NAMALWA (cell line): ENCODE results near the gene LRRTM4.
"Not testable (repeated sequence)": the region's sequence is repeated elsewhere in the genome, so short reads cannot be mapped to it uniquely, and the experiment has no call there.

Experiments used
- DNase-seq: peaks from one replicate; pipeline ENCODE4 v3.0.0-alpha.2; 2015; ENCODE audit warnings: low spot score

Gene LRRTM4

DNA sequence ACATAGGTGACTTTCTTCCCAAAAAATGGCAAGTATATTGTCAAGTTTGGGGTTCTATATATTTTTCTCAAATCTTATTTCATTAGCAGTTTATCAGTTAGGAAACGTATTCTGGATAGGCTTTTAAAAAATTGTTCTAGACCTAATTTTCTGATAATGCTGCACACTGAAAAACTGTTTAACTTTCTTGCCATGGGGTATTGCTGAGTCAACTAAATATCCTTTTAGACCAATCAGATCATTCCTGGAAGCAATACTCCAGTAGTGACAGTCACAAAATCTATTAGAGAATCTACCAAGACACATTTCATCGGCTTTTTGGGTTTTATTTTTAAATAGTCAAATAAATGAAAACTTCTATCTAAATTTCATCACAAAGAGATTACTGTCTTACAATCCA, 440.6 kb downstream of the LRRTM4 start:
- no peak for DNase-seq

DNA sequence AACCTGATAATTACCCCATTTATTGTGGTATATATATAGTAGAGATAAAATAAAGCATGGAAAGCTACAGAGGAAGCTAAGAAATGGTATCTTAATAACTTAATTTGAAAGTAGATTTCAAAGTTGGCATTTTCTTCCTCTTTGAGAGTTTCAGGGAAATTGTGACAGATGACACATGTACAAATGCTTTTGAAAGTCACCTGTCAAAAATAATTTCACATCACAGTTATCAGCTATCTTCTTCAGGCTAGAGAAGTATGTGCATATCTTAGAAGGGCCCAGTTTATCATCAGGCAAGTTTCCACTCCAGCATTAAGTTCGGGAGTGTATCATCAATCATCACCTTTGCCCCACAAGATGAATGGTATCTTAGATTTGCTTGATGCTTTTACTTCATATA, 457.9 kb downstream of the LRRTM4 start:
- no peak for DNase-seq

DNA sequence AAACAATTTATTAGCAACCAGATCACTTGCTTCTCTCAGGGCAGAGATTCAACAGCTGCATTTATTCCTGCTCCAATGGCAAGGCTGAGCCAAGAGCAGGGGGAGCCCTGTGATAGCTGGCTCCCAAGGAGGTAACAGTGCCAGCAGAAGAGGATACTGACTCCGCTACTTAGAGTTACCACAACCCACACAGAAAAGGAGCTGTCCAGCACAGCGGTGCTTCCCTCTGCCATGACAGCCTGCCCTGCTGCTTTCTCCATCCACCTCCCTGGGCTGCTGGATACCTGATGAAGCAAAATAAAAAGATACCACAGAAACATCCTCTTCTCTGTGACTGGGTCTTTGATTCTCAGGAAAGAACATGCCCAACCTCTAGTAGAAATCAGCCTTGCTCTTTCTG, 467.2 kb downstream of the LRRTM4 start:
- DNase-seq: no peak

- DNase-seq: no peak
Measured at GRCh38 chr2:77046339-77046738, 475.8 kb downstream of the LRRTM4 start.

DNA sequence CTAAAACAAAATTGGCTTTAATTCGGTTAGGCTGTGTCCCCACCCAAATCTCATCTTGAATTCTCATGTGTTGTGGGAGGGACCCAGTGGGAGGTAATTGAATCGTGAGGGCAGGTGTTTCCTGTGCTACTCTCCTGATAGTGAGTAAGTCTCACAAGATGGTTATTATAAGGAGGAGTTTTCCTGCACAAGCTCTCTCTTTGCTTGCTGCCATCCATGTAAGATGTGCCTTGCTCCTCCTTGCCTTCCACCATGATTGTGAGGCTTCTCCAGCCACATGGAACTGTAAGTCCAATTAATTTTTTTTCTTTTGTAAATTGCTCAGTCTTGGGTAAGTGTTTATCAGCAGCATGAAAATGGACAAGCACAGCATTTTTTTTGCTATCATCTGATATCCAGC, 476.7 kb downstream of the LRRTM4 start:
- DNase-seq: not testable (repeated sequence)

DNA sequence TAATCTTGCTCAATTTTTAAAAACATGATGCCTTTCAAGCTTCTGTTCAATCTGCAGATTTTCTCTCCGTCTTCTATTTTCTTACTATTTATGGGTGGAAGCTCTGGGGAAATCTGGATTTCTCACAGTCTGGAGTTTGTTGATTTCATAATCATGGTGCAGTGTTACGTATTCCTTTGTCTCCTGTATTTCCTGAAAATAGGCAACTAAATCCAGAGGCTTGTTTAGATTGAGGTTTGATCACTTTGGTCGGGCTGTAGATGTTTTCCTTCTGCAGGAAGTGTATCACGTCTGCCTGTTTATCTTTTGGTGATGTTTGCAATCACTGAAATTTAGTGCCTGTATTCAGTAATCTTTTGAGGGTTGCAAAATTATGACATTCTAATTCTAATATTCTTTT, 487.7 kb downstream of the LRRTM4 start:
- DNase-seq: no peak

DNA sequence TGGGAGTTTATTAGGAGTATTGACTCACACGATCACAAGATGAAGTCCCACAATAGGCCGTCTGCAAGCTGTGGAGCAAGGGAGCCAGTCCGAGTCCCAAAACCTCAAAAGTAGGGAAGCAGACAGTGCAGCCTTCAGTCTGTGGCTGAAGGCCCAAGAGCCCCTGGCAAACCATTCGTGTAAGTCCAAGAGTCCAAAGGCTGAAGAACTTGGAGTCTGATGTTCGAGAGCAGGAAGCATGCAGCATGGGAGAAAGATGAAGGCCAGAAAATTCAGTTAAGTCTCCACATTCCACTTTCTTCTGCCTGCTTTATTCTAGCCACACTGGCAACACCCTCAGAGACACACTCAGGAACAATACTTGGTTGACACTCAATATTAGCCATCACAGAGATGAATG, 492.9 kb downstream of the LRRTM4 start:
- DNase-seq: not testable (repeated sequence)

DNA sequence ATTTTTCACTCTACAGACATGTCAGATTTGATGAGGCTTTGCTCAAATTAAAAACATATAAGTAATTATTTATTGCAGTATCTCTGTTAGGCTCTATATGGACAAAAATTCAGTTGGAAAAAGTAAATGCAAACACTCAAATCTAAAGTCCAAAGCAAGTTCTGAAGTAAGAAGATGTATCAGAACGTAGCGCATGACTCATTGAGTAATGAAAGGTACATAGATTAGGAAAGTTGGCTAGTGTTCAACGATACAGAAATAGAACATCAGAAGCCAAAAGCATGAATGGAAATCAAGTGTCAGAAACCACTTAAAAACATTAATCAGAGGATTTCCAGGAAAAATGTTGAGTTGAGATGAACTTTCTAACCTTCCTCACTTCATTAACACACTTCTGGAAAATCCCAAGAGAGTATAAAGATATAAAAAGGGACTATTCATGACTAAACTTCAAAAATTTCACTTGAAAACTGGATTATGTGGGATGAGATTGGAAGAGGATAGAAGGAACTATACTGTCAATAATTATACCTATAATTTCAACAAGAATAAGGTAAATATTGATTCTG, 494.1 kb downstream of the LRRTM4 start:
- DNase-seq: no peak

DNA sequence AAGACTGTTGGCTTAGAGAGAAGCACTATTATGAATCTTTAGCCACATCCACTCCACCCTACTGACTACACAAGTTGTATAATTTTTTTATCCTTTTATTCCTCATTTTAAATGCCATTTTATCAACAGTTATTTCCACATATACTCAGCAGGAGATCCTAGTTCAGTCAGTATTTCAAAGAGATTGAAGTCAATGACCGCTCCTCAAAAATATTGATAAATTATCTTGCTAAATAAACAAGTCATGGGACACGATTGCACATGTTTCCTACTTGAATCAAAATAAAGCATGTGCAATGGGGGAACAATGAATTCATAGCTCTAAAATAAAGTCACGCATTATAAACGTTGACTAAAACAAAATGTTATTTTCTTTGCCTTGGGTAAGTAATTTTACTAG, 496.5 kb downstream of the LRRTM4 start:
- no peak for DNase-seq

GRCh38 chr2:77021161-77021560, 501.0 kb downstream of the LRRTM4 start:
- no peak for DNase-seq

DNA sequence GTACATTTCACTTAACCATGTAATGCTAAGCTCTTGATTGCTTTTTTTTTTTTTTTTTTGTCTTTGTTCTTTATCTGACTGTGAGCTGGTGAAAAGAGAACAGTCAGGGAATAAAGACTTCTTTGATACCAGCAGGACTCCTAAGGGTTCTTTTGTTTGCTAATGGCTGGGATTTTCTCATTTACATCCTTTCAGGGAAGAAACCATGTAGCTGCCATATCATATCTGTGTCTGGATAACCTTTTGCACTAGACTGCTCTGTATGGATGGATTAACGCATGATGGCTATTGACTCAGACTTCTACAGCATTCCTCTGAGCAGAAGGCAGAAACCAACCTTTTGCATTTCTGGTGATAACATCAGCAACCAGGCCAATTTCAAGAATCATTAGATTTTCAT, 504.0 kb downstream of the LRRTM4 start:
- DNase-seq: no peak

DNA sequence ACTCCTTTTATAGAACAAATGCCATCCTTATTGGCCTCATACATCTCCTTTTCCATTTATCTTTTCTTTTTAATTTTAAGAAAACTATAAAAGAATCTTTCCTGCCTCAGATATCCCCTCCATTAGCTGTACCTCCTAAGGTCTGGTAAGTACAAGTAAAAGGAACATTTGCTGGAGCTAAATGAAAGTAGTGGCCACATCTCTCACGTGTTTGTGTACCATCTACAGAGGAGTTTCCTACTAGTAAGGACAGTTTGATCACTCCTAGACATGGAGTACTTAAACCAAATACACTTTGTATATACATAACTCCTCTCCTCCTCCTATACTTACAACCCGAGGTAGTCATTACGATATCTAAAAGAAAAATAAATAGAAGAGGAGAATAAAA, 504.8 kb downstream of the LRRTM4 start:
- no peak for DNase-seq

- no peak for DNase-seq
Measured at GRCh38 chr2:77016443-77017354, 505.5 kb downstream of the LRRTM4 start.

DNA sequence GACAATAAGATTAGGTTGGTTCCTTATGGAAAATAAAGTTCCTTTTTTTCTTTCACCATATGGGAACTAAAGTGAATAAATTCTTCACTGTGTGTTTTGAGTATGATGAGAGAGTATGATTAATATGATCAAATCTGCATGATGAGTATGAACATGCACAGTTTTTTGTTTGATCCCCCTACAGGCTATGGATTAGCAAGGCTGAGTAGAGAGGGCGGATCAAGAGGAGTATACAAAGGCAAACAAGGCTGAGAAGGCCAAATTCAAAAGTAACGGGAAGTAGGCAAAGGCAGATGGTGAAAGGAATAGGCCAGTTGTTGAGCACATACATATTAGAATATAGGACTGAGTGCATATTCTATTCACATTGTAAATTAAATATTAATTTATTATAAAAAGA, 508.2 kb downstream of the LRRTM4 start:
- DNase-seq: no peak

DNA sequence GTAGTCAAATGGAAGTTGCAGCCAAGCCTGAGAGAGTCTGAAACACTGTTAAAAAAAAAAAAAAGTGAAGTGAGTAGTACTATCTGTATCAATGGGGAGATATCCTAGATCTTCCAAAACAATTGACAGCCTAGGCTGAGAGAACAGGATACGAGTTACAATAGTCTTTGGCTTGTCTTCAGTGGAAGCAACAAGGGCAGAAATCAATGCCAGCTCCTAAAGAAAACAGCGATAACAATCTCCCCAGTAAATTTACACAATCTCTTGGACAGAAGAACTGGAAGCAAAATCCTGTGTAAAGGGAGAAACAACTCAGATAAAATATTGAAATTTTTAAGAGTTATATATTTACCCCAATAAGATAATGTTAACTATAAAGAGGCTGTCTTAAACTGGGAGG, 508.7 kb downstream of the LRRTM4 start:
- DNase-seq: no peak

GRCh38 chr2:77009307-77009706, 512.9 kb downstream of the LRRTM4 start:
- DNase-seq: no peak

GRCh38 chr2:77008853-77009252, 513.3 kb downstream of the LRRTM4 start:
- no peak for DNase-seq

DNA sequence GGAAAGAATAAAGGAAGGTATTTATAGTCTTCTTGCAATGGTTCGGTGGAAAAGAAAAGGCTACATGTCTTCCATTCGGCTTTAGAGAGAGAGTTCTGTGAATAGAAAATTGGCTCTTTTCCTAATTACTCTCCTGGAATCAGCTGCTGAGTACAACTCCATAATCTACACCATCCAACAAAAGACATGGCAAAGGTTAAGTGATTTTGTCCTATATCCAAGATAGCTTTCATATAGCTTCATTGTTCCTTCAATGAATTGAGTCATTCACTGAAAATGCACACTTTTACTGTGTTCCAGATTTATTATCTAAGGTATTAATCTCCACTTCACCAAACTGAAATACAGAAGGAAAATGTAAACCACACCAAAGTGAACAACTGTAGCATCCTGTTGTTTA, 514.5 kb downstream of the LRRTM4 start:
- no peak for DNase-seq

DNA sequence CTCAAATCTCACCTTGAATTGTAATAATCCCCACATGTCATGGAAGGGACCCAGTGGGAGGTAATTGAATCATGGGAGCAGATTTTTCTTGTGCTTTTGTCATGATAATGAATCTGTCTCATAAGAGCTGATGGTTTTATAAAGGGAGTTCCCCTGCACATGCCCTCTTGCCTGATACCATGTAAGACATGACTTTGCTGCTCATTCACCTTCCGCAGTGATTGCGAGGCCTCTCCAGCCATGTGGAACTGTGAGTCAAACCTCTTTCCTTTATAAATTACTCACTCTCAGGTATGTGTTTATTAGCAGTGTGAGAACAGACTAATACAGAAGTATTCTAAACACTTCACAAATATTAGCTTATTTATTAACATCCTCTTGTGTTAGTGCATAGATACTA, 516.7 kb downstream of the LRRTM4 start:
- DNase-seq: no peak

DNA sequence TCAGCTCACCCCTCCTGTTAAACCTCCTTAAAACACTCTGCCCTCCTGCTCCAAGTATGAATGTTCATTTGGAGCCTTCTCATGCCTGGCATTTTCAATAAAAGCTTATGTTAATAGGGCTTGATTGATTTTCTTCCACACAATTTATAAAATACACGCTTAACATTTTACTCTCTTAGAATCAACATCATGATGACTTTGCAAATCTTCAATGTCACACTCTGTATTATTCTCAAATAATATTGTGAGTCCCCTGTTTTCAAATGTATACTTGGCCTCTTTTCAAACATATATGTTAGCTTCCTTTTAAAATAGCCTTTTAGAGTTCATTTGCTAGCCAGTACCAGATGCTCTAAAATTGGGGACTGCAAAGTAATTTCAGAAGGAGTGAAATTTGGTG, 520.3 kb downstream of the LRRTM4 start:
- no peak for DNase-seq

DNA sequence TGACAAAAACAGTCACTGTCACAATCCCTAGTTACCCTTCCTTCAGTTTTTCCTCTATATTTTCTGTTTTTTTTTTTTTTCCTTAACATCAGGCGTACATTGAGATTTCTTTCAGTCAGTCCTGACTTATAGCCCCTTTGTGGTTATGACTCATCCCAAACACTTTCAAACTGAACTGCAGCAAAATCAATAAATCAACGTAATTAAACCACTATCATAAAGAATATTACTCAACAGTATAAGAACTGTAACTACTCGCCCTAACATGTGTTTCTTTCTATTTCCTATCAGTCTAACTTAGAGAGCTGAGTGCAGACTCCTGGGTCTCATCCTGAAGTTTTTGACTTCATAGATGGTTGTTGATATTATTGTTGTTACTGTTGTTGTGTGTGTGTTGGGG, 523.5 kb downstream of the LRRTM4 start:
- no peak for DNase-seq

DNA sequence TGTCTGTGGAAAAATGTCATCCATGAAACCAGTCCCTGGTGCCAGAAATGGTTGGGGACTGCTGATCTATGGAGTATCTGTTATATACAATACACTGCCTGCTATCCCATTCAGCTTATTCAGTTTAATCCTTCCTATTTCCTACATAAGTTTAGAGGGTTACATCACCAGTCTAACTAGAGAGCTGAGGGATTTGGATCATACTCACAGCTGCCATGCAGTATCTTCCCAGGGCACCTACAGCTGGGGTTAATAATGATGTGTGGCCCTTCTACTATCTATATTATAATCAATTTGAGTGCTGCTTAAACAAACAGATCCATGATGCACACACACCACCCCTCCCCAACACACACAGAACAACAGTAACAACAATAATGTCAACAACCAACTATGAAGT, 524.0 kb downstream of the LRRTM4 start:
- DNase-seq: no peak

- DNase-seq: no peak
Measured at GRCh38 chr2:76997296-76997695, 524.9 kb downstream of the LRRTM4 start.
